Subcutaneous adipose tissue (tissue), 4 donors: ENCODE measurements around the gene SLC1A7. TPM values are rescaled to one million over a fixed set of nuclear protein-coding genes. Genes with fewer than 3 reads are reported as not detected.

Source experiments
- CTCF ChIP-seq: fragments of 450-650 bp; IDR thresholded peaks from one replicate; pipeline ENCODE4 v1.5.1; 2016; ENCODE audit warnings: low read depth, mild to moderate bottlenecking, control low read depth, antibody characterized with exemption, moderate library complexity
- small RNA-seq: library from RNA; depleted of rRNA; stranded (forward); fragments of <200 nt; gene quantifications from one replicate; pipeline ENCODE3, GENCODE V24; 2016
- total RNA-seq, 4 donors: library from RNA; depleted of rRNA; stranded (reverse); fragments of >200 nt; gene quantifications; one replicate each; pipeline ENCODE4 v1.1.0, GENCODE V29; 2016

The SLC1A7 gene
- total RNA-seq, 4 donors from 2014 or later: 0.17 to 0.94 TPM; not detected in 2

DNA sequence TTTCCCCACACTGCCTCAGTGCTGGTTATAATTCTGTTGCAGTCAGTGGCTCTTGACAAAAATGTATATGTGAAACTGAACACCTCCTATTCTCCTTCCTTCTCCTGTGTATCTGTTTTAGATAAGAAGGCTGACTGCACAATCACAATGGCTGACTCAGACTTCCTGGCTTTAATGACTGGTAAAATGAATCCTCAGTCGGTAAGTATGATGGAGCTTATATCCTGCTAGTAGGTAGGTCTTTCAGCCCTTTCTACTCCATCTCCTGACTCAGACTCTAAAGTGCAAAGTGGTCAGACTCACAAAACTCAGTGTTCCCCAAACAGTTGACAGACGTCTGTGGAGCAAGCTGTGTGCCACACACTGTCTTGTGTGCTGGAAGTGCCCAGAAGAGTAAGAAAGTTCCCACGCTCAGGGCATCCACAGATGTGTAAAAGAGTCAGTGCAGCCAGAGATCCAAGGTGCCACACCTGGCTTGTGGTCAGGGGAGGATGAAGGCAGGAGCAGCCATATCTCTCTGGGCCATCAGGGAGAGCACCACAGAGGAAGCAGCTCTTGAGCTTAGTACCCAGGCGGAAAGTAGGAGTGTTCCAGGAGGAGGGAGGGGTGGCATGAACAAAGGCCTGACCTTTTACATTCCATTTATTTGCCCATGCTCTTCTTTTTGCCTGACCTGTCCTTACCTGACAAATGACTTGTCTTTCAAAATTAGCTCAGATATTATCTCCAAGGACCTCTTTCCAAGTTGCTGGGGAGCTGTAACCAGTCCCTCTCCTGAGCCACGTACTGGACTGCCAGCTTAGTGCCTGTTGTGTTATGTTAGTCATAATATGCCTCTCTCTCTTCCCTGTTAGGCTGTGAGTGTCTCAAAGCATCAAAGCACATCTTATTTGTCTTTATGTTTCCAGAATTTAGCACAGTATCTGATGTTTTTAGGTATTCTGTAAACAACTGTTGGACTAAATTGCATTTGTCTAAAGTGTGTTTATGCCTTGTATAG lies 94.4 kb downstream of the SLC1A7 start:
- TF ChIP-seq CTCF: no peak

DNA sequence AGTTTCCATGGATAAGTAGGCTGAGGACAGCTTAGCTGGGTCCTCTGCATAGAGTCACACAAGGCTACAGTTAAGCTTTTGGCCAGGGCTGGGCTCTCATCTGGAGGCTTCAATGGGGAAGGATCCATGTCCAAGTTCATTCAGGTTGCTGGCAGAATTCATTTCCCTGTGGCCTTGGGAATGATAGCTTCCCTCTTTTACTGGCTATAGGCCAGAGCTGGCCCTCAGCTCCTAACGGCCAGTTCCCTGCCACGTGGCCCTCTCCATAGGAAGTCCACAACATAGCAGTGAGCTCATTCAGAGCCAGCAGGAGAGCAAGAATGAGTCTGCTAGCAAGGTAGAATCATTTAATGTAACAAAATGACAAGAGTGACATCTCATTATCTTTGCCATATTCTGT lies 95.5 kb downstream of the SLC1A7 start:
- TF ChIP-seq CTCF: no peak

DNA sequence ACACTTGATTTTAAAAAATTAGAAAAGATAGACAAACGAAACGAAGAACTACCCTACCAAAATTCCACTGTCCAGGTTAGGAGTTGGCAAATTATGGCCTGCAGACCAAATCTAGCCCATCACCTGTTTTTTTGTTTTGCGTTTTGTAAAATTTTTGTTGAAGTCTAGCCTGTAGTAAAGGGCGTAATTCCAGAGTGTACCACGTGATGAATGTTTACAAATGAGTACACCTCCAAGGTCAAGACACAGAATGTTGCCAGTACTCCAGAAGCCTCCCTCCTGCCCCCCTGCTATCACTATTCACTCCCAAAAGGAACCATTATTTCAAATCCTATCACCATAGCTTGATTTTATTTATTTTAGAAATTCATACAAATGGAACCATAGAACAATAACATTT lies 97.5 kb downstream of the SLC1A7 start:
- TF ChIP-seq CTCF: no peak

DNA sequence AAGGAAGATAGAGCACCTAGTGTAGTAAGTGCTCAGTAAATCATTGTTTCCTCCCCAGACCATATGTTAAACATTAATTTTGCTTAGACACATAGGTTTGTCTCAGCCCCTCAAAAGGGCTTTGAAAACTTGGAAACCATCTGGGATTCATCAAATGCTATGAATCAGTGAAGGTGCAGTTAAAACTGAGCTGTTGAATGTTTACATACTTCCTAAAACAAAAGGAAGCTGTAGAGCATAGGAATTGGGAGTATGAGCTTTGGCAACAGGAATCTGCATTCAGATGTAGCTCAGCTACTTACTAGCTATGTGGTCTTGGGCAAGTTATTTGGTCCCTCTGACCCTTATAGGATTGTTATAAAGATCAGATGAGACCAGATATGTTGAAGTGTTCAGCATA lies 99.2 kb downstream of the SLC1A7 start:
- TF ChIP-seq CTCF: no peak

- TF ChIP-seq CTCF: no peak
These were observed 103.9 kb downstream of the SLC1A7 start for GRCh38 chr1:53038566-53038965.

Small RNA genes lying within 50 kb of the gene (small RNA-seq; reads per million reads assigned to genes)
- not detected for gene HIGD1AP11

Other genes with a start within 250 kb of the SLC1A7 start
- 100 to 1,000 TPM in 2 of 4 donors, 10 to 100 TPM in 2; 67.7 to 419 (median 129) TPM for gene ECHDC2, start 220.9 kb downstream of the SLC1A7 start, total RNA-seq
- gene SCP2, start 215.4 kb downstream of the SLC1A7 start, total RNA-seq: 100 to 1,000 TPM; 152 to 223 (median 170) TPM
- gene PODN, start 80.4 kb downstream of the SLC1A7 start, total RNA-seq: 100 to 1,000 TPM in 3 of 4 donors, 10 to 100 TPM in 1; 88.4 to 197 (median 150) TPM
- gene CPT2, start 54.2 kb upstream of the SLC1A7 start, total RNA-seq: 10 to 100 TPM; 16.0 to 36.2 (median 23.1) TPM
- 10 to 100 TPM; 53.9 to 69.4 (median 65.2) TPM for gene CZIB, start 78.0 kb upstream of the SLC1A7 start, total RNA-seq
- gene MAGOH, start 95.9 kb upstream of the SLC1A7 start, total RNA-seq: 10 to 100 TPM; 27.7 to 47.4 (median 30.3) TPM
- gene LRP8, start 185.4 kb upstream of the SLC1A7 start, total RNA-seq: 1 to 10 TPM; 1.4 to 9.8 (median 4.3) TPM